Mesothelial cell of epicardium (in vitro differentiated cells): ENCODE results near the gene SLC16A10. TPM values are rescaled to one million over a fixed set of nuclear protein-coding genes. Genes with fewer than 3 reads are reported as not detected.

Experiments
- DNase-seq, 2 experiments: peaks; one replicate each; pipeline ENCODE4 v3.0.0; 2021; ENCODE audit warnings: low spot score in 2 of 2; ENCODE audit not compliant: unreplicated experiment in 2 of 2
- H3K27ac Mint-ChIP-seq: 2 replicates; pipeline ENCODE4 v1.8.0; 2021; ENCODE audit warnings: mixed read lengths
- H3K27me3 Mint-ChIP-seq: 2 replicates; pipeline ENCODE4 v1.8.0; 2021; ENCODE audit warnings: low read depth, mixed read lengths
- H3K36me3 Mint-ChIP-seq: 2 replicates; pipeline ENCODE4 v1.8.0; 2021; ENCODE audit warnings: mixed read lengths
- H3K4me1 Mint-ChIP-seq: 2 replicates; pipeline ENCODE4 v1.8.0; 2021; ENCODE audit warnings: mixed read lengths
- H3K4me3 Mint-ChIP-seq: 2 replicates; pipeline ENCODE4 v1.8.0; 2021; ENCODE audit warnings: mild to moderate bottlenecking, moderate library complexity, mixed read lengths
- H3K9me3 Mint-ChIP-seq: 2 replicates; pipeline ENCODE4 v1.8.0; 2021; ENCODE audit warnings: mixed read lengths
- total RNA-seq: library from RNA; stranded (reverse); gene quantifications from 3 replicates; pipeline ENCODE4 v1.2.1, GENCODE V29; 2021
- TF ChIP-seq, protein P1 (sequence below): fragments of 200-600 bp; sonication (generic); IDR thresholded peaks from one replicate; pipeline ENCODE4 v1.5.0; 2021; ENCODE audit warnings: antibody characterized with exemption; ENCODE audit not compliant: unreplicated experiment

SLC16A10 gene
- total RNA-seq, 1 donor from 2014 or later: 18.0 TPM

DNA sequence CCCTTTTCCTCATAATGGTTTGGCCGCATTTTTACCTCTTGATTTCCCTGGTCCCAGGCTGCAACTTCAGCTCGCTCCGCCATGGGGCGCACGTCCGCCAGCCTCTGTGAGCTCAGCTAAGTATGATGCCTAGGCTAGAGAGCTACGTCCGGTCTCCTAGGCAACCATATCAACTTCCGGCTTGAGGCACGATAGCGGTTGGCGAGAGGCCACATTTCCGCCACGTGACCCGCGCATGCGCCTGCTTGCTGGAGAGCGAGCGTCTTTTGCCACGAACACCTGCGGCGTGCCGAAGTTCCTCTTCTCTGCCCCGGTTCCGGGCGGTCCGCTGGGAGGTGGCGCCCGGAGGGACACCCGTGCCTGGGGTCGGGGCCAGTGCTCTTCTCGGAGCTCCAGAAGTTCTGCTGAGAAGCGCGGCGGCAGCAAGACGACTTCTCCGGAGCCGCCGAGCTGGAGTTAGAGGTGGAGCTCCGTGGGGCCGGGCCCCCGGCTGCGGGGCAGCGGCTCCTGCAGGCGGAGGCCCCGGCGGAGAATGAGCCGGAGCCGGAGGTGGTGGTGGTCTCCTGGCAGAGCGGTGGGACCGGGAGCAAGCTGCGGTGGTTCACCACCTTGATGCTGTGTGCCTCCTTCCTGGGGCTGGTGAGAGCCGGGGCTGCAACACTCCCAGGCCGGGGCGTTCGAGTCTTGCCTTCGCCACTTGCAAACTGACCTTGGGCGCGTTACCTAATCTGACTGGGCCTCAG is 172.0 kb downstream of the SLC16A10 start:
- TF ChIP-seq, protein P1, sequence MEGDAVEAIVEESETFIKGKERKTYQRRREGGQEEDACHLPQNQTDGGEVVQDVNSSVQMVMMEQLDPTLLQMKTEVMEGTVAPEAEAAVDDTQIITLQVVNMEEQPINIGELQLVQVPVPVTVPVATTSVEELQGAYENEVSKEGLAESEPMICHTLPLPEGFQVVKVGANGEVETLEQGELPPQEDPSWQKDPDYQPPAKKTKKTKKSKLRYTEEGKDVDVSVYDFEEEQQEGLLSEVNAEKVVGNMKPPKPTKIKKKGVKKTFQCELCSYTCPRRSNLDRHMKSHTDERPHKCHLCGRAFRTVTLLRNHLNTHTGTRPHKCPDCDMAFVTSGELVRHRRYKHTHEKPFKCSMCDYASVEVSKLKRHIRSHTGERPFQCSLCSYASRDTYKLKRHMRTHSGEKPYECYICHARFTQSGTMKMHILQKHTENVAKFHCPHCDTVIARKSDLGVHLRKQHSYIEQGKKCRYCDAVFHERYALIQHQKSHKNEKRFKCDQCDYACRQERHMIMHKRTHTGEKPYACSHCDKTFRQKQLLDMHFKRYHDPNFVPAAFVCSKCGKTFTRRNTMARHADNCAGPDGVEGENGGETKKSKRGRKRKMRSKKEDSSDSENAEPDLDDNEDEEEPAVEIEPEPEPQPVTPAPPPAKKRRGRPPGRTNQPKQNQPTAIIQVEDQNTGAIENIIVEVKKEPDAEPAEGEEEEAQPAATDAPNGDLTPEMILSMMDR: peak; percentile 81
- H3K4me1 Mint-ChIP-seq: peaks cover 22% of the 10 kb centered on the region
- H3K27ac Mint-ChIP-seq: peak overlapping the region; percentile 69
- peaks cover 7% of the 10 kb centered on the region for H3K36me3 Mint-ChIP-seq
- DNase-seq: peak; percentile 96 to 99
- H3K4me3 Mint-ChIP-seq: peak overlapping the region; percentile 72
- no peaks in the 10 kb centered on the region for H3K9me3 Mint-ChIP-seq
- peaks cover 16% of the 10 kb centered on the region for H3K27me3 Mint-ChIP-seq

GRCh38 chr6:111260570-111261298 is 173.4 kb downstream of the SLC16A10 start:
- Mint-ChIP-seq H3K4me3 (peak overlapping the region; percentile 72), H3K27me3 (peaks cover 4% of the 10 kb centered on the region), H3K9me3 (no peaks in the 10 kb centered on the region), H3K27ac (peak overlapping the region; percentile 16), H3K36me3 (peaks cover 10% of the 10 kb centered on the region), H3K4me1 (peaks cover 21% of the 10 kb centered on the region)
- TF ChIP-seq, protein P1: no peak
- DNase-seq: no peak

- H3K4me3 Mint-ChIP-seq: no peak overlapping the region
- no peak overlapping the region for H3K27ac Mint-ChIP-seq
- H3K27me3 Mint-ChIP-seq: no peaks in the 10 kb centered on the region
- H3K4me1 Mint-ChIP-seq: peaks cover 20% of the 10 kb centered on the region
- peaks cover 4% of the 10 kb centered on the region for H3K9me3 Mint-ChIP-seq
- peaks cover 35% of the 10 kb centered on the region for H3K36me3 Mint-ChIP-seq
- DNase-seq: no peak
- TF ChIP-seq, protein P1: no peak
These were observed 176.5 kb downstream of the SLC16A10 start for GRCh38 chr6:111263837-111264236.

DNA sequence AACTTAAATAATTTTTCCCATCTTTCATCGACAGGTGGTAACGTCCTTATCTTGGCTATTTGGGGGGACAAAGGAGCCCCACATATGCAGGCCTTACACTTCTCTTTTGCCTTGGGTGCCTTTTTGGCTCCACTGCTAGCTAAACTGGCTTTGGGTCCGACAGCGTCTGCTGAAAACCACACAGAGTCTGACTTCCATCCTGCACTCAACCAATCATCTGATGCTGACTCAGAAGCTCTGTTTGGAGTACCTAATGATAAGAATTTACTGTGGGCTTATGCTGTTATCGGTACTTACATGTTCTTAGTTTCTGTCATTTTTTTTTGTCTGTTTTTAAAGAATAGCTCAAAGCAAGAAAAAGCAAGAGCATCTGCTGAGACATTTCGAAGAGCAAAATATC is 178.5 kb downstream of the SLC16A10 start:
- H3K36me3 Mint-ChIP-seq: peaks cover 50% of the 10 kb centered on the region
- peaks cover 6% of the 10 kb centered on the region for H3K4me1 Mint-ChIP-seq
- H3K9me3 Mint-ChIP-seq: peaks cover 4% of the 10 kb centered on the region
- no peak for DNase-seq
- no peaks in the 10 kb centered on the region for H3K27me3 Mint-ChIP-seq
- TF ChIP-seq, protein P1: no peak
- no peak overlapping the region for H3K4me3 Mint-ChIP-seq
- H3K27ac Mint-ChIP-seq: no peak overlapping the region

DNA sequence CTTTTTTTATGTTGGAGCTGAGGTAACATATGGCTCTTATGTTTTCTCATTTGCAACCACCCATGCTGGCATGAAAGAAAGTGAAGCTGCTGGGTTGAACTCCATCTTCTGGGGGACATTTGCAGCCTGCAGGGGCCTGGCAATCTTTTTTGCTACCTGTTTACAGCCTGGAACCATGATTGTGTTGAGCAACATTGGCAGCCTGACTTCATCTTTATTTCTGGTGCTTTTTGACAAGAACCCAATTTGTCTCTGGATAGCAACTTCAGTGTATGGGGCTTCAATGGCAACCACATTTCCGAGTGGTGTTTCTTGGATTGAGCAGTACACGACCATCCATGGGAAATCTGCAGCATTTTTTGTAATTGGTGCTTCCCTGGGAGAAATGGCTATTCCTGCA is 179.0 kb downstream of the SLC16A10 start:
- no peak overlapping the region for H3K27ac Mint-ChIP-seq
- H3K9me3 Mint-ChIP-seq: peaks cover 4% of the 10 kb centered on the region
- no peak for DNase-seq
- H3K27me3 Mint-ChIP-seq: no peaks in the 10 kb centered on the region
- H3K4me3 Mint-ChIP-seq: no peak overlapping the region
- TF ChIP-seq, protein P1: no peak
- H3K4me1 Mint-ChIP-seq: peaks cover 3% of the 10 kb centered on the region
- peaks cover 50% of the 10 kb centered on the region for H3K36me3 Mint-ChIP-seq
